HG03159 (cell line): ENCODE results near the gene PBX4.

Experiments
- ATAC-seq: cut with Tn5 transposase; IDR thresholded peaks from one replicate; pipeline ENCODE4 v1.9.1; 2021; ENCODE audit warnings: mild to moderate bottlenecking, moderate library complexity; ENCODE audit not compliant: unreplicated experiment

The PBX4 gene

DNA sequence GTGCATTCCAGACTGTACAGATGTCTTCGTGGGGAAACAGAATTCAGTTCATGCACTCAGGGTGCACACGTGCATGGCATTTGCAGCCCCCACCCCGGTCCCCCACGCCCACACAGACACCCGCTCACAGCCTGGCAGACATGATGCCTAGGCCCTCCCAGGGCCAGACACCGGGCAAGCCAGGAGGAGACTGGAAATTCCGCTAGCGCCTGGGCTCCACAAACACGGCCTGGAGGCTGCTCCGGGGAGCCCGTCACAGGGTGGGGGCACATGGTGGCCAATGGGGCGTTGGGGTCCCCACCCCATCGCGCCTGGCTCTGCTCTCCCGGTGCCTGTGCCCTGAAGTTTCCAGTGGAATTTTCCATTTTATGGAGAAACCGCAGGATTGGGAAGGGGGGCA lies 76.9 kb downstream of the PBX4 start:
- ATAC-seq = no peak

DNA sequence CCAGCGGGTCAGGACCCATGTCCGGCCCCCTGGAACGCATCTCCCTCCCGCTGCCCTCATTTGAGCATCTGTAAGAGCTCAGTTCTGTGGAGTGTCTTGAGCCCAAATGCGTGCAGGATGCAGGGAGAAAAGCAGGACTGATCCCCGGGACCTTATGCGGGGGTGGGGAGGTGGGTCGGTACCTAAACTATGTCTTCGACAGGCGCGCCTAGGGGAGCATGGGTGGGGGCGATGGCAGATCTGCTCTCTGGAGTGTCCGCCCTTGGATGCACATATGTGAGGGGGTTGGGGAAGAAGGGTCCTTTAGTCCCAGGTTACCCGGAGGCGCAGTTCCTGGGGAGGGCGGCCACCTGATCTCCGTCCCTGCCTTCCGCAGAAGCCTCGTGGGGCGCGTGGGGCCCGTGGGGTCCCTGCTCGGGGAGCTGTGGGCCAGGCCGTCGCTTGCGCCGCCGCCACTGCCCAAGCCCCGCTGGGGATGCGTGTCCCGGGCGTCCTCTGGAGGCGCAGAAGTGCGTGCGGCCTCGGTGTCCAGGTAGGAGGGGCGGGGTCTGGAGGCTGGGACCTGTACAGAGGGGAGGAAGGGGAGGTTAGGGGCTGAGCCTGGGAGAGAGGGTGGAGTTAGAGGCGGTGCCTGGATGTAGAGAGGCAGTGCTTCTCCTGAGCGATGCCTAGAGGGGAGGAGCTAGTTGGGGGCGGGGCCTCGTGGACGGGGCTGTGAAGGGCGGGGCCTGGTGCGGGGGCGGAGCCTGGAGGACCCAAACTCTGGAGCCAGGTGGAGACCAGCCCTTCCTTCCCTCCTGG lies 77.6 kb downstream of the PBX4 start:
- ATAC-seq = peak; percentile 63

DNA sequence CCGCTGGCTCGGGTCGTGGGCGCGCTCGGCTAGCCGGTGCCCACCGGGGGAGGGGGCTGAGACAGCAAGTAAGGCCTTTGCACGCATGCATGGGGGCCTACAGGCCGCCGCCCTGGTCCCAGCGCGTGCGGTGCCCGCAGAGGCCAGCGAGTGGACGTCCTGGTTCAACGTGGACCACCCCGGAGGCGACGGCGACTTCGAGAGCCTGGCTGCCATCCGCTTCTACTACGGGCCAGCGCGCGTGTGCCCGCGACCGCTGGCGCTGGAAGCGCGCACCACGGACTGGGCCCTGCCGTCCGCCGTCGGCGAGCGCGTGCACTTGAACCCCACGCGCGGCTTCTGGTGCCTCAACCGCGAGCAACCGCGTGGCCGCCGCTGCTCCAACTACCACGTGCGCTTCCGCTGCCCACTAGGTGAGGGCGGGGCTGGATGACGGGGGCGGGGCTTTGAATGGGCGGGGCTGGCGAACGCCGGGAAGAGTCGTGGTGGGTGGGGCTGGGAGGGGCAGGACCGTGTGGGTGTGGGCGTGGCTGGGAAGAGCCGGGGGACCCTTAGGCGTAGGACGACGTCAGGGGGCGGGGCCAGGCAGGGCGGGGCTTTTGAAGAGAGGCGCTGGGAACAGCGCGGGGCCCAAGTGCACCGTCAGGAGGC lies 78.3 kb downstream of the PBX4 start:
- no peak for ATAC-seq

GRCh38 chr19:19539698-19540063 lies 78.8 kb downstream of the PBX4 start:
- ATAC-seq = no peak

DNA sequence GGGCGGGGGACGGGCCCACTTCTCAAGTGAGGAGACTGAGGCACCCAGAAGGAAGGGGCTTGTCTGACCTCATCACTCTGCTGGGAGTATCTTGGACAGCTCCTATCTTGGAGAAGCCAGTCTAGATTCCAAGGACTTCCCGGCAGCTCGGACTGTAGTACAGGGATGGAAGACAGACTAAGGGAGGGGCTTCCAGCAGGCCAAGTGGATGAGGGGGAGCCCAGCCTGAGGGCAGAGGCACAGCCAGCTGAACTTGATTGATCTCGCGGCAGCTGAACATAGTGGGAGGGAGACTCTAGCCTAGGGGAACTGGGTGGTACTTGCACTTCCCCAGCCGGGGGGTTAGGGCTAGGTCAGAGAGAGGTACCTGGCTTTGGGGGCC lies 79.7 kb downstream of the PBX4 start:
- ATAC-seq = no peak

- no peak for ATAC-seq
Measured at GRCh38 chr19:19538061-19538784, 80.3 kb downstream of the PBX4 start, which contains the start of gene CILP2. CILP2 (plus strand) TSS chr19:19538265; CDS start chr19:19538350, 85 bp downstream.

GRCh38 chr19:19537075-19538048 lies 81.1 kb downstream of the PBX4 start:
- ATAC-seq = no peak

DNA sequence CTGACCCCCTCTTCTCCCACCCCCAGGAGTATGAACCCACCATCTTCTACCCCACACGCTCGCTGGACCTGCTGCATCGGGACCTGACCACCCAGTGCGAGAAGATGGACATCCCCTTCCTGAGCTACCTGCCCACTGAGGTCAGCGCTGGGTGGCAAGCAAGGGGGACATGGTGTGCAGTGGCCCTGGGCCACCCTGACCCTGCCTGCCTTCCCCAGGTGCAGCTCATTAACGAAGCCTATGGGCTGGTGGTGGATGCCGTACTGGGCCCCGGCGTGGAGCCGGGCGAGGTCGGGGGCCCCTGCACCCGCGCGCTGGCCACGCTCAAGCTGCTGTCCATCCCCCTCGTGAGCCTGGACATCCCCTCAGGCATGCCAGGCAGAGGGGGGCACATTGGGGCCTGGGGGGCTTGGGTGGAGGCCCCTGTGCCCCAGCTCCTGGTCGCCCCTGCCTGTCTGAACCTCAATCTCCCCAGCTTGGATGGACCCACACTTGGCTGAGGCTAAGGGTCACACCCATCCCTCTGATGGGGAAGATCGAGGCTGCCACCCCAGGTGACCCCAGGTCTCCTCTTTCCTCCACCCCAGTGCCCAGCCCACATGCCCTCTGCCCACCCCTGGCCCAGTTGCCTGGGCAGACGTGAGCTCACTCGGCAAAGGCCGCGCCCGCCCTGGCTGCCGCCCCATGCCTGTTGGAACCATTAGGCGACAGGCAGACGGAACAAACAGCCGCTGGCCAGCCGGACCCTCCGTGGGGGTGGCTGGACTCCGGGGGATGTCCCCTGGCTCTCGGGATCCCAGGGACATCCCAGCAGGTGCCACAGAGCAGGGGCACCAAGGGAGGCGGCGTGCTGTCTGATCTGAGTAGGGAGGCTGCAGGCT lies 82.9 kb downstream of the PBX4 start:
- no peak for ATAC-seq

DNA sequence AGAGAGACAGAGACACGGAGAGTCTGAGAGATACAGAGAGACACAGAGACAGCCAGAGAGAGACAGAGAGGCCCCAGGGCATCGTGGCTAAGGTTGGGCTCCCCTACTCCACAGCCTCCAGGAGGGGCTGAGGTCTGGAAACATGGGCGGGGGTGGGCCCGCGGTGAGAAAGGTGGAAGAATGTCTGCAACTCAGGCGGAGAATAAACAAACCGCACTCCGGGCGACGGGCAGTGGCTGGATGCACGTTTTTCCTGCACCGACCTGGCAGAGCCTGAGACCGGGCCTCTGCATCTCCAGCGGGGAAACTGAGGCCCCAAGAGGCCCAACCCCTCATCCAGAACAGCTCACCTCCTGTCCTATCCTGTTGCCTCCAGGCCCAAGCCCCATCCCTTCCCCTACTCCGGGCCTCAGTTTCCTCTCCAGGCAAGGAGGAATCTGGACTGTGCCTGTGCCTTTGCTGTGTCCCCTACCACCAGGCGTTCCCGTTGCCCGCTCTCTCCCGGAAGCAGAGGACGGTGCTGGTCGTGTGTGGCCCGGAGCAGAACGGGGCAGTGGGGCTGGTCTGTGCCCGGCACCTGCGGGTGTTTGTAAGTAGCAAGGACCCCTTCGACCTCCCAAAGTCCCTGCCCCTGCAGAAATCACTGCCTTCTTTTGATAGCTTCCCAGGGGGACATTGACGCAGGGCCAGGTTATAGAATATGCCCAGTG lies 83.8 kb downstream of the PBX4 start:
- ATAC-seq = no peak

DNA sequence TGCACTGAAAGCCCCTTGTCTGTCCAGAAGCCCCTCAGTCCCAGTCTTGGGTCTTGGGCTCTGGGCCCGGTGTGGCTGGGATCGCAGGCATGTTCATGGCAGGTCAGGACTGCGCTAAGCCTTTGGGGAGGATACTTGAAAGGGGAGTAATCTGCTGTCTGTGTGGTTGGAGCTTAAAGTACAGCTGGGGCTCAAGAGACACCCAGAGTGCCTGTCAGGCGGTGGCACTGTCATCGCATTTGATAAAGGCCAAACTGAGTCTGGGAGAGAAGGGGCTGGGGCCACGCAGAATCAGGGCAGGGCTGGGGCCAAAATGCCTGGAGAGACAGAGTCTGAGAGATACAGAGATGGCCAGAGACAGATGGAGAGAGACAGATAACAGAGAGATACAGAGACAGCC lies 84.6 kb downstream of the PBX4 start:
- ATAC-seq = no peak

- ATAC-seq = no peak
Measured at GRCh38 chr19:19532806-19533701, 85.4 kb downstream of the PBX4 start.

DNA sequence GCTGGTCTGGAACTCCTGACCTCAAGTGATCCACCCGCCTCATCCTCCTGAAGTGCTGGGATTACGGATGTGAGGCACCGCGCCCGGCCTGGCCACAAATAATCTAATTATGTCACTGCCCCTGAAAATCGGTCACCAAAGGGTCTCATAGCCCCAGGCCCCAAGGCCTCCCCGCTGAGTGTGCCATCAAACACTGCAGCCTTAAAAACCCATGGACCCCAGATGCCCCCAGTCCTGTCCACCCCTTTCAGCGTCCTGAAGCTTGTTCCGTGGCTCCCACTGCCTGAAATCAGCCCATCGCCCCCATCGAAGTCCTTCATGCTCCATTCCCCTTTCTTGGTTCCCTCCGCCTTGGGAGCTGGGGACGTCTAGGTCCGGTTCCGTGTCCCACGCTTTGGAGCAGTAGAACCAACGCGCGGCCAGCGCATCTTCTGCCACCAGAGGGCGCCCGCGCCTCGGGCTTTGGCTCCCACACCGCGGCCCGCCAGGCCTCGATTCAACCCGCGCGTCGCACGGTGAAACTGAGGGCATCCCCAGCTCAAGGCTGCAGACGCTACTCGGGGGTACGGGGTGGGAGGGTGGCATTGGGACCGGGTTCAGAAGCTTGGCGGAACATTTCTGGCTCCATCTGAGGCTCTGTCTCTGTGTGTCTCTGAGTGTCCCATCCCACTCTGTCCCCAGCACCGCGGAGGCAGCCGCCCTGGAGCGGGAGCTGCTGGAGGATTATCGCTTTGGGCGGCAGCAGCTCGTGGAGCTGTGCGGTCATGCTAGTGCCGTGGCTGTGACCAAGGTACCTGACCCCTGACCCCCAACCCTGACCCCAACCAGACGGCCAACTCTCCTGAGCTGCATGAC lies 86.3 kb downstream of the PBX4 start:
- no peak for ATAC-seq

GRCh38 chr19:19530889-19531288 lies 87.6 kb downstream of the PBX4 start:
- no peak for ATAC-seq

DNA sequence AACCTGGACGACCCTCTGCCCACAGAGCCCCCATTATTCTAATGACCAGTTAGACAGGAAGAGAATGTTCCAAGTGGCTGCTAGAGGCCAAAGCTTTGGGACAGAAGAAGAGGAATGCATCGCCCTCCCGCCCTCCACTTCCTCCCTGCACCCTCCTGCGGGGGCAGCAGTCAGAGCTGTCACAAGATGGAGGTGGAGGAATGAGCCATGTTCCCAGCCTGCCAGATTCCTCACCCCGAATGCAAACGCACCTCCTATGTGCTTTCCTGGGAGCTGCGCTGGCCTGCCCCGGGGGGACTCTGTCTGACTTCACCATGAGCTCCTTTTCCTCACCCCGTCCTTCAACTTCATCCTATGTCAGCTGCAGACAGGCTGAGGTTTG lies 88.1 kb downstream of the PBX4 start:
- ATAC-seq = no peak

GRCh38 chr19:19529783-19530422 lies 88.6 kb downstream of the PBX4 start:
- ATAC-seq = no peak

DNA sequence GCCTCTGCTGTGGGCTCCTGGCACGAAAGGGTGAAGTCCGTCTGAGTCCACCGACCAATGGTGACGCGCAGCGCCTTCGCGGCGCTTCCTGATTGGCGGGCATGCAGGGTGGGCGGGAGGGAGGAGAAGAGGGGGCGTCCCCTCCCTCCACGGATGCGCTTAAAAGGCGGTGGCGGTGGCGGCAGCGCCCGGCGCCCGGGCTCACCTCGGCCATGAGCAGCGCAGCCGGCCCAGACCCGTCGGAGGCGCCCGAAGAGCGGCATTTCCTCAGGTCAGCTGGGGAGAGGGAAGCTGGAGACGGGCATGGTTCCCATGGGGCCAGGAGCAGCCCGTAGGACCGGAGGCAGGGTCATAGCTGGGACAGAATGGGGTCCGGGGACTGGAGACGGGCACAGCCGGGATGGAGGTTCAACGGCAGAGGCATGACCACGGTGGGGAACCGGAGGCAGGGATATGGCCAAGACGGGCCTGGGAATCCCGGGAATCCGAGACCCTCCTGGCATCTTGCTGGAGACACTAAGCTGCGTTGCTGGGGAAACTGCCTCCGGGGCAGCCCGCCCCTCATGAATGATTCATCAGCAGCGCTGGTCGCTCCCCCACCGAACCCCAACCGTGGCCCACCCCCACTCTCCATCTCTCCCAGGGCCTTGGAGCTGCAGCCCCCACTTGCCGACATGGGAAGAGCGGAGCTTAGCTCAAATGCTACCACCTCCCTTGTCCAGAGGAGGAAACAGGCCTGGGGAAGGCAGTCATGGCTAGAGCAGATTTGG lies 89.6 kb downstream of the PBX4 start, which contains the start of gene YJEFN3:
YJEFN3 (plus strand) TSS at position 191 of the 770 bp plus-strand sequence; CDS start at position 213, 22 bp downstream.
- no peak for ATAC-seq
